NK-92 treated with Interleukin-12 subunit alpha and Interleukin-12 subunit beta, amount 100 ng/mL, for 24 hours (cell line): ENCODE data around the gene NALF2.

Experiments used
- DNase-seq: peaks from one replicate; lab custom pipeline; 2025; lab: John Stamatoyannopoulos, UW

Gene NALF2

GRCh38 chrX:69530306-69530705, 26.2 kb downstream of the NALF2 start:
- DNase-seq: no peak

DNA sequence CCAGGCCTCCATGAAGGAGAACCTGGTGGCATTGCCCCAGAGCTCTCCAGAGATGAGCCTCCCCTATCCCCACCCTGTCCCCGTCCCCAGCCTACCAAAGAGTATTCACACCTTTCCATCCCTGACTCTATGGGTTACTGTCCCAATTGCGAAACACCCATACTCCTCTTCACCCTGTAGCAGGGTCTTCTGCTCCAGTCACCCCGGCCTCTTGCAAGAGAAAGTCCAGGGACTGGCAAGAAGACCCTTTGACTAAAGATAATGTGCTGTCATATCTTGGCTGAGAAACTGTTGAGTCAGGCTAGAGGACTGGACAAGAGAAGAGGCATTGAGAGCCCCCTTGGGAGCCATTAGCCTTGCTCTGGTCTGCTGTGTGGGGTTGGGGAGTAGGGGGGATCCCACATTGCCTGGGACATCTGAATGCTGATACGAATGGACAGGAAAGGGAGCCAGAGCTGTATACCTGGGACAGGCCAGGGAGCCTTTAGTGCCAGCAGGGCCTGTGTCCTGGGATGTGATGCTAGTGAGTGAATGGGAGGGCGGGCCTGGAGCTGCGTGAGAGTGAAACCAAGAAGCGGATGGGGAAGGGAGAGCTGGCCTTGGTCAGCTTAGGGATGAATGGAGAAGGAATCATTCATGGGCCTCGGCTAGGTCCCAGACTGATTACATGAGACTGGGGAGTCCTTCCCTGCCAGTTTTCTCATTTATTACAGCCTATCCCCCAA, 27.1 kb downstream of the NALF2 start:
- no peak for DNase-seq

DNA sequence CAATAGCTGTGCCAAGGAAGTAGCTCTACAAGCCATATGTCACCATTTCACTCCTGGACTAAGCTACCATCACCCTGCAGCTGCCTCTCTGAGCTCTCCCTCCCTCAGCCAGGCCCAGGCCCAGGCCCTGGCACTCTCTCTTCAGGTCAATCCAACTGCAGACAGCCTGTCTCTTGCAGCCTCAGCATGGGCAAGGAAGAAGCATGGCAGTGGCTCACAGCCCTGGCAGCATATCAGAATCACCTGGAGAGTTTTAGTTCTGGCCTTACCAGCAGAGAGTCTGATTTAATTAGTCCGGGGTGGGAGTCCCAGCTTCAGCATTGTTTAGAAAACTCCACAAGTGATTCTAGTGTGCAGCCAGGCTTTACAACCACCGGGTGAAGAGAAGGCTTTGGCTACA, 31.5 kb downstream of the NALF2 start:
- no peak for DNase-seq

DNA sequence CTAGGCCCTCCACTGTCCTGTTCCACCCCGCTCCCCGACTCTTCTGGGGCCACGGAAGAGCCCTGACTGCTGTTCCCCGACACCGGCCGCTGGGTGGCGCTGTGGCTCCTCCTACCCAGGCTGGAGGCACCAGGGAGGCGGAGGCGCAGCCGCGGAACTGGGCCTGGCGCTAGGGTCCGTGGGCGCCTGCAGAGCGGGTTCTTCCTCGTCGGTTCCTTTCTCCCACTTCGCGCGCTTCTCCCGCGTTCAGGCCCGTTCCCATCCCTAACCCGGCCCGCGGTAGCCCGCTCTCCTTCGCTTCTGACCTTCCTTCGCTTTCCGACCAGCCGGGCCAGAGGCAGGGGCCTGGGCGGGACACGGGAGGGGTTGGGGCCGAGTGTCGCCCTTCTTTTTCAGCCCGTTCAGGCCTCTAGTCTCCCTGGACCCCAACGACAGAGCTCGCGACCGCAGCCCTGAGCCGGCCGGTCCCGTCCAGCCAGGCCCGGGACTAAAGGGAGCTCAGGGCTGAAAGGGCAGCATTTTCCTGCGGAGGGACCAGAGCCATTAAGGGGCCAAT, 34.3 kb downstream of the NALF2 start:
- no peak for DNase-seq

DNA sequence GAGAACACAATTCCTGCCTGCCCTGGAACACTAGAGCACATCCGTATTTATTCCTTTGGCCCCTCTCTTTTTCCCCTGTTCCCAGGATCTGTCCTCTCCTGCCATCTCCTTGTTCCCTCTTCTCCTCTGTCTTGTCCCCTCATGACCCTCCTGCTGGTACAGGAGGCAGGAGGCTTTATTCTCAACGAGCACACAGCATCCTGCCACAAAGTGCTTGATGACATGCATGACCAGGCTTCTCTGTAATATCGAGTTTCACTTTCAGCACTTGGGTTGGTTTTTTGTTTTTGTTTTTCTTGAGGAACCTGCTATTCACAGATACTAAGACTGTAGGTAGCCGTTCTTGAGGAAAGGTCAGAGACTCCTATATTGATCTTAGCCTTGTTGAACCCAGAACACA, 35.3 kb downstream of the NALF2 start:
- no peak for DNase-seq

DNA sequence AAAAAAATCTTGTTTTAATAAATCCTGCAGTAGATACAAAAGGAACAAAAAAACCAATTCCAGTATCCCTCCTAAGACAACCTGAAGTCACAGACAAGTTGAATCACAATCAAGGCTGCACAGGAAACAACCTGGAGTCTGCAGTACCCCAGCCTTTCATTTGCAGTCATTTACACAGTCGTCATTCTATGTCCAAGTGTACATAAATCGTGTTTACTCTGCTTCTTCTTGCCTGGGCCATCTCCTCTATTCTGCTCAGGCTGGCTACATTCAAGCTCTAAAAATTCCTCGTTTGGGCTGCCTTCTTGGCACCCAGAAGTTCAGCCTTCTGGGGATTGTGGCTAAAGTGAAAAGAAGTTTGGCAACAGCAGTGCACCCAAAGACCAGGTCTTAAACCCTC, 37.8 kb downstream of the NALF2 start:
- DNase-seq: no peak

GRCh38 chrX:69543572-69543971, 39.4 kb downstream of the NALF2 start:
- DNase-seq: no peak

GRCh38 chrX:69546417-69546816, 42.3 kb downstream of the NALF2 start:
- no peak for DNase-seq

DNA sequence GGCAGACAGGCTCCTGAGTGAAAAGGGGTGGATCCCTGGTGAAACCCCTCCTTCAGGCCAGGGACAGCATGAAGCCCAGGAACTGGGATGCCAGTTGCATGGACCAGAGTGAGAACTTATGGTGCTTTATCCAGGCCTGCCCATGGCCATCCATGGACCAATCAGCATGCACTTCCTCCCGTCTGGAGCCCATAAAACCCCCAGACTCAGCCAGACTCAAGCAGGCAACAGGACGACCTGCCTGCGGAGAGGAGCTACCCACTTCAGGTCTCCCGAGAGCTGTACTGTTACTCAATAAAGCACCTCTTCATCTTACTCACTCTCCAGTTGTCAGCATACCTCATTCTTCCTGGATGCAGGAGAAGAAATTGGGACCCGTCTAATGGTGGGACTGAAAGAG, 42.9 kb downstream of the NALF2 start:
- DNase-seq: no peak

GRCh38 chrX:69551421-69552009, 47.4 kb downstream of the NALF2 start:
- DNase-seq: no peak

DNA sequence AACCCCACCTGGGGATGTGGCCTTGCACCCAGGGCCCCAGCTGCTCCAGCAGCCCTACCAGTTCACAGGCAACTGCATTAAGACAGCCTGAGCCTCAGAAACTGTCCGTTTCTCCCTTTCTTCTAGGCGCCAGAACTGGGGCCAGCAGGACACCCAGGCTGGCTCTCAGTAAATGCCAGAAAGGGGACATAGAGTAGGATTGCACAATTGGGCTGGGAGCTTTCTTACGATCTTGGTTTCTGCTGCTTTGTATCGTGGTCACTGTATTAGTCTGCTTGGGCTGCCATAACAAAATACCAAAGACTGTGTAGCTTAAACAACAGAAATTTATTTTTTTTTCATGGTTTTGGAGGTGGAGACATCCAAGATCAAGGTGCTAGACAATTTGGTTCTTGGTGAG, 48.4 kb downstream of the NALF2 start:
- no peak for DNase-seq
